ENCODE results near the gene UBE3B. TPM values are rescaled to one million over a fixed set of nuclear protein-coding genes. Genes with fewer than 3 reads are reported as not detected.

The UBE3B gene
- total RNA-seq, 4 donors from 2014 or later: 34.4 to 73.0 (median 71.6) TPM

- Histone ChIP-seq H3K9me3 (no peaks in the 10 kb centered on the region), H3K27me3 (no peaks in the 10 kb centered on the region), H3K4me1 (peaks cover 35 to 64% (median 45%) of the 10 kb centered on the region in 4 donors), H3K36me3 (peaks cover 0 to 29% (median 13%) of the 10 kb centered on the region in 4 donors), H3K4me3 (no peak overlapping the region), H3K27ac (peak overlapping the region; percentile 58 to 79 (median 72))
- intact Hi-C loops (cut with DNase I; ENCODE audit: low total_unique reads) (no loop called here), in situ Hi-C loops (cut with MboI; ENCODE audit: low pct_ligation_motif_present in 1 of 4, low pct_unique_long_range_greater_than_20kb in 1 of 4, low sequenced_read_pairs in 3 of 4) (no loop called here)
- TF ChIP-seq POLR2AphosphoS5 (IDR thresholded peaks at IDR 0.05) (no peak), POLR2A (IDR thresholded peaks at IDR 0.05) (no peak), EP300 (IDR thresholded peaks at IDR 0.05; ENCODE audit: low read depth) (no peak)
- TF ChIP-seq, protein P1, sequence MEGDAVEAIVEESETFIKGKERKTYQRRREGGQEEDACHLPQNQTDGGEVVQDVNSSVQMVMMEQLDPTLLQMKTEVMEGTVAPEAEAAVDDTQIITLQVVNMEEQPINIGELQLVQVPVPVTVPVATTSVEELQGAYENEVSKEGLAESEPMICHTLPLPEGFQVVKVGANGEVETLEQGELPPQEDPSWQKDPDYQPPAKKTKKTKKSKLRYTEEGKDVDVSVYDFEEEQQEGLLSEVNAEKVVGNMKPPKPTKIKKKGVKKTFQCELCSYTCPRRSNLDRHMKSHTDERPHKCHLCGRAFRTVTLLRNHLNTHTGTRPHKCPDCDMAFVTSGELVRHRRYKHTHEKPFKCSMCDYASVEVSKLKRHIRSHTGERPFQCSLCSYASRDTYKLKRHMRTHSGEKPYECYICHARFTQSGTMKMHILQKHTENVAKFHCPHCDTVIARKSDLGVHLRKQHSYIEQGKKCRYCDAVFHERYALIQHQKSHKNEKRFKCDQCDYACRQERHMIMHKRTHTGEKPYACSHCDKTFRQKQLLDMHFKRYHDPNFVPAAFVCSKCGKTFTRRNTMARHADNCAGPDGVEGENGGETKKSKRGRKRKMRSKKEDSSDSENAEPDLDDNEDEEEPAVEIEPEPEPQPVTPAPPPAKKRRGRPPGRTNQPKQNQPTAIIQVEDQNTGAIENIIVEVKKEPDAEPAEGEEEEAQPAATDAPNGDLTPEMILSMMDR (IDR thresholded peaks at IDR 0.05): no peak
- 40 to 58% methylated on average over 2 to 3 of the region's 4 CpGs for WGBS, 2 donors (ENCODE audit: low coverage in 1 of 2)
- DNase-seq: no peak
These were observed 26.5 kb upstream of the UBE3B start for GRCh38 chr12:109450980-109451379.

DNA sequence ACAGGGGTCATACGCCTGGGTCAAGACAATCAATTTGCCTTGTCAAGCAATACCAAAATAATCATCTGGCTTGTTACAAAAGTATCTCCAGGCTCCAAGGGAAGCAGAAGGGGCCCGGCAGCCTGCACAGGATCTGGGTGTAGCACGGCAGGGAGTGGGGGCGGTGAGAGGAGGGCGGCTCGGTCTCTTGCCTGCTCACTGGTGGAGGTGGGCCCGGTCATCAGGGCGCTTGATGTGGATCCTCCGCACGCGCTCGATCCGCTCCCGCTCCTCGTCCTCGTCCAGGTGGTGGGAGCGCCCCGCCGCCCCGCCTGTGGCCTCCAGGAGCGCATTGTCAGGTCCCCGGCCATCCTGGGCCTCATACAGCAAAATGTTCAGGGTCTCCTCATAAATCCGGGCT lies 26.0 kb upstream of the UBE3B start:
- Histone ChIP-seq H3K4me1 (peaks cover 35 to 60% (median 43%) of the 10 kb centered on the region in 4 donors), H3K27me3 (no peaks in the 10 kb centered on the region), H3K9me3 (no peaks in the 10 kb centered on the region), H3K27ac (peak overlapping the region; percentile 58 to 79 (median 72)), H3K36me3 (peaks cover 0 to 30% (median 15%) of the 10 kb centered on the region in 4 donors), H3K4me3 (no peak overlapping the region)
- WGBS, 2 donors (ENCODE audit: low coverage in 1 of 2): 67 to 97% methylated on average over 6 to 23 of the region's 23 CpGs
- DNase-seq: no peak
- intact Hi-C loops (cut with DNase I; ENCODE audit: low total_unique reads): no loop called here
- in situ Hi-C loops (cut with MboI; ENCODE audit: low pct_ligation_motif_present in 1 of 4, low pct_unique_long_range_greater_than_20kb in 1 of 4, low sequenced_read_pairs in 3 of 4): no loop called here
- TF ChIP-seq POLR2AphosphoS5 (IDR thresholded peaks at IDR 0.05): no peak
- no peak for TF ChIP-seq POLR2A (IDR thresholded peaks at IDR 0.05)
- no peak for TF ChIP-seq EP300 (IDR thresholded peaks at IDR 0.05; ENCODE audit: low read depth)
- TF ChIP-seq, protein P1 (IDR thresholded peaks at IDR 0.05): no peak

GRCh38 chr12:109452489-109452888 lies 24.9 kb upstream of the UBE3B start:
- TF ChIP-seq POLR2A (IDR thresholded peaks at IDR 0.05) (no peak), EP300 (IDR thresholded peaks at IDR 0.05; ENCODE audit: low read depth) (no peak), POLR2AphosphoS5 (IDR thresholded peaks at IDR 0.05) (no peak)
- TF ChIP-seq, protein P1 (IDR thresholded peaks at IDR 0.05): no peak
- H3K9me3 ChIP-seq: no peaks in the 10 kb centered on the region
- H3K4me1 ChIP-seq: peaks cover 29 to 51% (median 42%) of the 10 kb centered on the region in 4 donors
- peak overlapping the region in 3 of 4 donors; percentile 72 to 79 (median 72) for H3K27ac ChIP-seq
- no peaks in the 10 kb centered on the region for H3K27me3 ChIP-seq
- in situ Hi-C loops (cut with MboI; ENCODE audit: low pct_ligation_motif_present in 1 of 4, low pct_unique_long_range_greater_than_20kb in 1 of 4, low sequenced_read_pairs in 3 of 4): no loop called here
- peaks cover 0 to 38% (median 20%) of the 10 kb centered on the region in 4 donors for H3K36me3 ChIP-seq
- no peak for DNase-seq
- intact Hi-C loops (cut with DNase I; ENCODE audit: low total_unique reads): no loop called here
- 57 to 67% methylated on average over 1 to 2 of the region's 2 CpGs for WGBS, 2 donors (ENCODE audit: low coverage in 1 of 2)
- H3K4me3 ChIP-seq: no peak overlapping the region

- H3K9me3 ChIP-seq: no peaks in the 10 kb centered on the region
- TF ChIP-seq, protein P1 (IDR thresholded peaks at IDR 0.05): no peak
- TF ChIP-seq EP300 (IDR thresholded peaks at IDR 0.05; ENCODE audit: low read depth): no peak
- no peak for TF ChIP-seq POLR2AphosphoS5 (IDR thresholded peaks at IDR 0.05)
- TF ChIP-seq POLR2A (IDR thresholded peaks at IDR 0.05): no peak
- peak overlapping the region; percentile 91 to 97 (median 94) for H3K27ac ChIP-seq
- H3K36me3 ChIP-seq: peaks cover 0 to 44% (median 22%) of the 10 kb centered on the region in 4 donors
- intact Hi-C loops (cut with DNase I; ENCODE audit: low total_unique reads): no loop called here
- in situ Hi-C loops (cut with MboI; ENCODE audit: low pct_ligation_motif_present in 1 of 4, low pct_unique_long_range_greater_than_20kb in 1 of 4, low sequenced_read_pairs in 3 of 4): no loop called here
- no peaks in the 10 kb centered on the region for H3K27me3 ChIP-seq
- H3K4me1 ChIP-seq: peaks cover 20 to 50% (median 34%) of the 10 kb centered on the region in 4 donors
- 75 to 96% methylated on average over 1 of the region's 1 CpG for WGBS, 2 donors (ENCODE audit: low coverage in 1 of 2)
- H3K4me3 ChIP-seq: no peak overlapping the region
- no peak for DNase-seq
These were observed 21.7 kb upstream of the UBE3B start for GRCh38 chr12:109455706-109456105.
